ENCODE data around the gene RTN4RL1. TPM values are rescaled to one million over a fixed set of nuclear protein-coding genes. Genes with fewer than 3 reads are reported as not detected.

RTN4RL1 gene
- total RNA-seq, 1 donor from 2014 or later = 12.4 TPM

GRCh38 chr17:1979182-1979985, 45.8 kb downstream of the RTN4RL1 start:
- DNase-seq (ENCODE audit: low spot score, unreplicated experiment) = no peak
- H3K27me3 Mint-ChIP-seq = no peaks in the 10 kb centered on the region
- H3K4me3 Mint-ChIP-seq (ENCODE audit: low read depth) = no peak overlapping the region
- no peak overlapping the region for H3K27ac Mint-ChIP-seq
- H3K36me3 Mint-ChIP-seq (ENCODE audit: insufficient read depth) = no peaks in the 10 kb centered on the region
- TF ChIP-seq, protein P1, sequence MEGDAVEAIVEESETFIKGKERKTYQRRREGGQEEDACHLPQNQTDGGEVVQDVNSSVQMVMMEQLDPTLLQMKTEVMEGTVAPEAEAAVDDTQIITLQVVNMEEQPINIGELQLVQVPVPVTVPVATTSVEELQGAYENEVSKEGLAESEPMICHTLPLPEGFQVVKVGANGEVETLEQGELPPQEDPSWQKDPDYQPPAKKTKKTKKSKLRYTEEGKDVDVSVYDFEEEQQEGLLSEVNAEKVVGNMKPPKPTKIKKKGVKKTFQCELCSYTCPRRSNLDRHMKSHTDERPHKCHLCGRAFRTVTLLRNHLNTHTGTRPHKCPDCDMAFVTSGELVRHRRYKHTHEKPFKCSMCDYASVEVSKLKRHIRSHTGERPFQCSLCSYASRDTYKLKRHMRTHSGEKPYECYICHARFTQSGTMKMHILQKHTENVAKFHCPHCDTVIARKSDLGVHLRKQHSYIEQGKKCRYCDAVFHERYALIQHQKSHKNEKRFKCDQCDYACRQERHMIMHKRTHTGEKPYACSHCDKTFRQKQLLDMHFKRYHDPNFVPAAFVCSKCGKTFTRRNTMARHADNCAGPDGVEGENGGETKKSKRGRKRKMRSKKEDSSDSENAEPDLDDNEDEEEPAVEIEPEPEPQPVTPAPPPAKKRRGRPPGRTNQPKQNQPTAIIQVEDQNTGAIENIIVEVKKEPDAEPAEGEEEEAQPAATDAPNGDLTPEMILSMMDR (IDR thresholded peaks at IDR 0.05; ENCODE audit: unreplicated experiment) = no peak
- H3K4me1 Mint-ChIP-seq (ENCODE audit: low read depth) = peaks cover 17% of the 10 kb centered on the region
- H3K9me3 Mint-ChIP-seq (ENCODE audit: low read depth) = no peaks in the 10 kb centered on the region

GRCh38 chr17:1978396-1978949, 46.7 kb downstream of the RTN4RL1 start:
- no peaks in the 10 kb centered on the region for H3K36me3 Mint-ChIP-seq (ENCODE audit: insufficient read depth)
- no peaks in the 10 kb centered on the region for H3K27me3 Mint-ChIP-seq
- TF ChIP-seq, protein P1 (IDR thresholded peaks at IDR 0.05; ENCODE audit: unreplicated experiment) = no peak
- H3K4me1 Mint-ChIP-seq (ENCODE audit: low read depth) = peaks cover 17% of the 10 kb centered on the region
- no peak for DNase-seq (ENCODE audit: low spot score, unreplicated experiment)
- H3K4me3 Mint-ChIP-seq (ENCODE audit: low read depth) = no peak overlapping the region
- H3K27ac Mint-ChIP-seq = no peak overlapping the region
- H3K9me3 Mint-ChIP-seq (ENCODE audit: low read depth) = no peaks in the 10 kb centered on the region

DNA sequence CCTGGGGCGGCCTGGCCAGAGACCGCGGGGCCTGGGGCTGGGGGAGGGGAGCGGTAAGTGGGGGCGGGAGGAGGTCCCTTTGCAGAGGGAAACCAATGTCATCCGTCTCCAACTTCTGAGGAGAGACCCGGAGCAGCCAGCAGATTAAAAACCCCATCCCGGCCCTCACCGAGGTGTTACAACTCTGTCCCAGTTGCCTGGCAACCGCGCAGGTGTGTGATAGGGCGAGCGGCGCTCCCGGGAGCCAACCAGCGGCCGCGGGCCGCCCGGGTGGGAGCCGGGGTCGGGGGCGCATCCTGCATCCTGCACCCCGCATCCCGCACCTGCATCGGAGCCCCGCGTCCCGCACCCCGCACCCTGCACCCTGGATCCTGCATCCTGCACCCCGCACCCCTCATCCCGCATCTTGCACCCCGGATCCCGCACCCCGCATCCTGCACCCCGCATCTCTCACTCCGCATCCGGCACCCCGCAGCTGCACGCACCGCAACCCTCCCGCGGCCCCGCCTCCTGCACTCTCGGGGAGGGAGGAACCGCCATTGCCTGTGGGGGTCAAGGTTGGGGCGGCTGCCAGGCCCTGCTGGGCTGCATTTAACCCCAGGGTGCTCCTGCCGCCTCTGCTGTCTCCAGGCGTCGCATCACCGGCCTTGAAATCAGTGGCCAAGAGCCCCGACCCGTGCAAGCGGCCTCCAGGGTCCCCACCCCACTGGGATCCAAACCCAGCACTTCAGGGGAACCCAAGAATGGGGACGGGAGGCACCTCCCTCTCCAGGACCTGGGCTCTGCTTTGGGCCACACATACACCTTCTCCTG, 47.3 kb downstream of the RTN4RL1 start:
- Mint-ChIP-seq H3K4me1 (ENCODE audit: low read depth) (peaks cover 17% of the 10 kb centered on the region), H3K27me3 (no peaks in the 10 kb centered on the region), H3K4me3 (ENCODE audit: low read depth) (no peak overlapping the region), H3K27ac (no peak overlapping the region), H3K36me3 (ENCODE audit: insufficient read depth) (no peaks in the 10 kb centered on the region), H3K9me3 (ENCODE audit: low read depth) (no peaks in the 10 kb centered on the region)
- TF ChIP-seq, protein P1 (IDR thresholded peaks at IDR 0.05; ENCODE audit: unreplicated experiment) = no peak
- no peak for DNase-seq (ENCODE audit: low spot score, unreplicated experiment)

GRCh38 chr17:1976683-1977064, 48.5 kb downstream of the RTN4RL1 start:
- TF ChIP-seq, protein P1 (IDR thresholded peaks at IDR 0.05; ENCODE audit: unreplicated experiment) = no peak
- H3K36me3 Mint-ChIP-seq (ENCODE audit: insufficient read depth) = no peaks in the 10 kb centered on the region
- no peak overlapping the region for H3K27ac Mint-ChIP-seq
- H3K27me3 Mint-ChIP-seq = no peaks in the 10 kb centered on the region
- no peak for DNase-seq (ENCODE audit: low spot score, unreplicated experiment)
- peaks cover 20% of the 10 kb centered on the region for H3K4me1 Mint-ChIP-seq (ENCODE audit: low read depth)
- no peaks in the 10 kb centered on the region for H3K9me3 Mint-ChIP-seq (ENCODE audit: low read depth)
- H3K4me3 Mint-ChIP-seq (ENCODE audit: low read depth) = no peak overlapping the region

- H3K4me3 Mint-ChIP-seq (ENCODE audit: low read depth) = no peak overlapping the region
- TF ChIP-seq, protein P1 (IDR thresholded peaks at IDR 0.05; ENCODE audit: unreplicated experiment) = no peak
- no peak for DNase-seq (ENCODE audit: low spot score, unreplicated experiment)
- peaks cover 18% of the 10 kb centered on the region for H3K4me1 Mint-ChIP-seq (ENCODE audit: low read depth)
- no peaks in the 10 kb centered on the region for H3K36me3 Mint-ChIP-seq (ENCODE audit: insufficient read depth)
- peak overlapping the region; percentile 62 for H3K27ac Mint-ChIP-seq
- H3K9me3 Mint-ChIP-seq (ENCODE audit: low read depth) = no peaks in the 10 kb centered on the region
- no peaks in the 10 kb centered on the region for H3K27me3 Mint-ChIP-seq
Measured at GRCh38 chr17:1976000-1976682, 49.0 kb downstream of the RTN4RL1 start.
